ENCODE measurements around the gene DDX54. TPM values are rescaled to one million over a fixed set of nuclear protein-coding genes. Genes with fewer than 3 reads are reported as not detected.

DDX54 gene
- total RNA-seq, 1 donor from 2014 or later = 121 TPM

DNA sequence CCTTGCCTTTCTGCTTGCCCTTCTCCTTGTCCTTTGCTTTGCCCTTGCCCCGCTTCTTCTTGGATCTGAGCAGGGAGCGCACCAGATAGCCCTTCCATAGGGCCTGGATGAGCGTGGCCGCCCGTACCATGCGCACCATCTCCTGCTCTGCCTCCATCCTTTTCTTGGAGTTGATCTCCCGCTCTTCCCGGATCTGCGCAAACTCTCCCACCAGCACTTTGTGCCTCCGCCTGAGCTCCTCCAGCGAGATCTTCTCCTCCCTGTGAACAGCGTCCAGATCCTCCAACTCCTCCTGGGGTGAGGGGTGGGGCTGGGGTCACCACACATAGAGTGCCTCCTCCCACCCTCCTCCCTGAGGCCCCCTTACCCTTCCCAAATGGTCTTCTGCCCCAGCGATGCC lies 10.3 kb upstream of the DDX54 start:
- no peak overlapping the region for H3K27ac Mint-ChIP-seq
- H3K4me1 Mint-ChIP-seq (ENCODE audit: low read depth) = peaks cover 12% of the 10 kb centered on the region
- intact Hi-C loops (cut with micrococcal nuclease) = loop anchor here (5.0 kb wide), 1 partner anchor 117 kb away; no protein-coding TSS in a partner anchor
- no peak for DNase-seq (ENCODE audit: low spot score)
- H3K27me3 Mint-ChIP-seq (ENCODE audit: insufficient read depth) = no peaks in the 10 kb centered on the region
- peaks cover 14% of the 10 kb centered on the region for H3K36me3 Mint-ChIP-seq (ENCODE audit: low read depth)
- no peaks in the 10 kb centered on the region for H3K9me3 Mint-ChIP-seq
- H3K4me3 Mint-ChIP-seq = no peak overlapping the region

DNA sequence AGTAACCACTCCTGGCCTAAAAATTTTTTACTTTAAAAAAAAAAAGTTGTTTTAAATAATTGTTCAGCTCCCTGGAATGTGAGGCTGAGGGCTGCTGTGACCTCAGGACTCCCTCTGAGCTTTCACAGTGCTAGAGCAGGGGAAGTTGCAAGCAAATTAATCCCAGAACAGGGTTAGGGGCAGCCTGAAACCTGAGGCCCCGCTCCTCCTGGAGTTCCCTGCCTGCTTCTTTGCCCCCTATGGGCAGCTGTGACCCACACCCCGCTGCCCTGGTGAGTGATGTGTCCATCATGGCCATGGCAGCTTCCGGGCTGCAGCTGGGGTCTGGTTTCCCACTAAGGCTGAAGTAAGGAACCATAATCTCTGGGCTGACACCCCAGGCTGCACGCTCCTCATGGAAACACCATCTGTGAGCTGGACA lies 9.7 kb upstream of the DDX54 start:
- intact Hi-C loops (cut with micrococcal nuclease) = loop anchor here (5.0 kb wide), 1 partner anchor 117 kb away; no protein-coding TSS in a partner anchor
- H3K9me3 Mint-ChIP-seq = no peaks in the 10 kb centered on the region
- H3K36me3 Mint-ChIP-seq (ENCODE audit: low read depth) = peaks cover 14% of the 10 kb centered on the region
- H3K27ac Mint-ChIP-seq = no peak overlapping the region
- H3K27me3 Mint-ChIP-seq (ENCODE audit: insufficient read depth) = no peaks in the 10 kb centered on the region
- H3K4me1 Mint-ChIP-seq (ENCODE audit: low read depth) = peaks cover 15% of the 10 kb centered on the region
- no peak overlapping the region for H3K4me3 Mint-ChIP-seq
- no peak for DNase-seq (ENCODE audit: low spot score)

DNA sequence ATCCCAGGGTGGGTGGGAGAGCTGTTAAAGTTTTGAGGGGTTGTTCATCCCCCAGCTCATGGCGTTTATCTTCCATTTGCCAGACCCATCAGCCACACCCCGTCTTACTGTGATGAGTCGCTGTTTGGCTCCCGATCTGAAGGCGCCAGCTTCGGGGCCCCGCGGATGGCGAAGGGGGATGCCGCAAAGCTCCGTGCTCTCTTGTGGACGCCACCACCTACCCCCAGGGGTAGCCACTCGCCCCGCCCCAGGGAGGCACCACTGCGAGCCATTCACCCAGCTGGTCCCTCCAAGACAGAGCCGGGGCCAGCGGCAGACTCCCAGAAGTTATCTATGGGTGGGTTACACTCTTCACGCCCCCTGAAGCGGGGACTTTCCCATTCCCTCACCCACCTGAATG lies 5.9 kb upstream of the DDX54 start:
- H3K27me3 Mint-ChIP-seq (ENCODE audit: insufficient read depth) = no peaks in the 10 kb centered on the region
- peaks cover 25% of the 10 kb centered on the region for H3K4me1 Mint-ChIP-seq (ENCODE audit: low read depth)
- no peak overlapping the region for H3K4me3 Mint-ChIP-seq
- no peaks in the 10 kb centered on the region for H3K9me3 Mint-ChIP-seq
- no peak for DNase-seq (ENCODE audit: low spot score)
- intact Hi-C loops (cut with micrococcal nuclease) = no loop called here
- no peak overlapping the region for H3K27ac Mint-ChIP-seq
- peaks cover 26% of the 10 kb centered on the region for H3K36me3 Mint-ChIP-seq (ENCODE audit: low read depth)

DNA sequence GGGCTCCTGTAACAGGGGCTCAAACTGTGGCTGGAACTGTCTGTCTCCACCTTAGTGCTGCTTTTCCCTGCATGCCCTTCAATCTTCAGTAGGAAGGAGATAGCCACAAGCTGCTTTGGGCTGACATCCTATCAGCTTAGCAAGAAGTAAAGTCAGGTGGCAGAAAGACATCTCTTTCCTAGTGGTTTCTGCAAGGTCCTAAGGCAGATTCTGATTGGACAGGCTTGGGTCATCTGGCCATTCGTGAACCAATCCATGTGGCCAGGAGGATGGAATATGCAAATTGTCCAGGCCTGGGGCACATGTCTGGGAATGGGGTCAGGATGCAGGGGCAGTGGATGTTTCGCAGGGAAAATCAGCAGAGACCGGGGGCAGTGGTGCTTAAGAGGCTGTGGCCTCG lies 5.5 kb upstream of the DDX54 start:
- H3K36me3 Mint-ChIP-seq (ENCODE audit: low read depth) = peaks cover 26% of the 10 kb centered on the region
- peaks cover 27% of the 10 kb centered on the region for H3K4me1 Mint-ChIP-seq (ENCODE audit: low read depth)
- DNase-seq (ENCODE audit: low spot score) = no peak
- no peaks in the 10 kb centered on the region for H3K9me3 Mint-ChIP-seq
- H3K27me3 Mint-ChIP-seq (ENCODE audit: insufficient read depth) = no peaks in the 10 kb centered on the region
- H3K4me3 Mint-ChIP-seq = no peak overlapping the region
- no peak overlapping the region for H3K27ac Mint-ChIP-seq
- intact Hi-C loops (cut with micrococcal nuclease) = no loop called here

DNA sequence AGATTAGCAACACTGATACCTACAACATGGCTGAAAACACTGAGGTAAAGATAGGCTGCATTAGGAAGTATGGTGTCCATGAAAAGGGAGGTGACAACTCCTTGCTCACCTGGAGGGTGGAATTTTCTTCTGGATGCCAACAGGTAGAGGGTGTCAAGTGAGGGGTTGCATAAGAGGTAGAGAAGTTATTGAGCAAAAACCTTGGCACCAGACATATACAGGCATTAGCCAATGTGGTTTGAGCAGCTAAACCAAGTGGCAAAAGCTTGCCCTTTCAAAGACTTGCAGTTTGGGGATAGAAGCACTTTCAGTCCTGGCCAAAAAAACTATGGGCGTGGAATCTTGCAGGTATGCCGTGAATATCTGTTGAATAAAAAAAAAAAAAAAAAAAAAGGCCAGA lies 4.1 kb upstream of the DDX54 start:
- Mint-ChIP-seq H3K36me3 (ENCODE audit: low read depth) (peaks cover 26% of the 10 kb centered on the region), H3K27ac (no peak overlapping the region), H3K4me3 (no peak overlapping the region), H3K4me1 (ENCODE audit: low read depth) (peaks cover 27% of the 10 kb centered on the region), H3K27me3 (ENCODE audit: insufficient read depth) (no peaks in the 10 kb centered on the region), H3K9me3 (no peaks in the 10 kb centered on the region)
- intact Hi-C loops (cut with micrococcal nuclease) = loop anchor here (10.0 kb wide), 1 partner anchor 775 kb away; the partner anchor contains the start of gene RBM19
- no peak for DNase-seq (ENCODE audit: low spot score)

DNA sequence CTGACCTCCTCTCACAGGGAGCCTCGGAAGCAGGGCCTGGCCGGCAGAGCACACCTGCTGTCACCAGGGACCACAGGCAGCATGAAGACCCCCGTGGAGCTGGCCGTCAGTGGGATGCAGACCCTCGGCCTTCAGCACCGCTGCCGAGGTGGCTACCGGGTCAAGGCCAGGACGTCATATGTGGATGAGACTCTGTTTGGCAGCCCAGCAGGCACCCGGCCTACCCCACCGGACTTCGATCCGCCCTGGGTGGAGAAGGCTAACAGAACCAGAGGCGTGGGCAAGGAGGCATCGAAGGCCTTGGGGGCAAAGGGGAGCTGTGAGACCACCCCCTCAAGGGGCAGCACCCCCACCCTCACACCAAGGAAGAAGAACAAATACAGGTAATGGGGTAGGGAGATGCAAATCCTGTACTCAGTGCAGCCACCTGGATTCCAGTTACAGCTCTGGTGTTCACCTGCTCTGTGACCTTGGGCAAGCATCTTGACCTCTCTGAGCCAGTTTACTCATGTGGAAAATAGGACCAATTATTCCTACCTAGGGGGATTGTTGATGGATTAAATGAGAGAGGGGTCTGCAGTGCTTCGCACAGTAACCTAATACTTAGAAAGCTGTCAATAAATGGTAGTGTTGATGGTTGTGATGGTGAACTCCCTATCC lies 1.5 kb upstream of the DDX54 start:
- peak overlapping the region; percentile 89 for H3K27ac Mint-ChIP-seq
- H3K4me3 Mint-ChIP-seq = peak overlapping the region; percentile 92
- intact Hi-C loops (cut with micrococcal nuclease) = loop anchor here (10.0 kb wide), 1 partner anchor 778 kb away; the partner anchor contains the start of gene RBM19
- peaks cover 32% of the 10 kb centered on the region for H3K4me1 Mint-ChIP-seq (ENCODE audit: low read depth)
- no peak for DNase-seq (ENCODE audit: low spot score)
- no peaks in the 10 kb centered on the region for H3K9me3 Mint-ChIP-seq
- peaks cover 25% of the 10 kb centered on the region for H3K36me3 Mint-ChIP-seq (ENCODE audit: low read depth)
- no peaks in the 10 kb centered on the region for H3K27me3 Mint-ChIP-seq (ENCODE audit: insufficient read depth)

DNA sequence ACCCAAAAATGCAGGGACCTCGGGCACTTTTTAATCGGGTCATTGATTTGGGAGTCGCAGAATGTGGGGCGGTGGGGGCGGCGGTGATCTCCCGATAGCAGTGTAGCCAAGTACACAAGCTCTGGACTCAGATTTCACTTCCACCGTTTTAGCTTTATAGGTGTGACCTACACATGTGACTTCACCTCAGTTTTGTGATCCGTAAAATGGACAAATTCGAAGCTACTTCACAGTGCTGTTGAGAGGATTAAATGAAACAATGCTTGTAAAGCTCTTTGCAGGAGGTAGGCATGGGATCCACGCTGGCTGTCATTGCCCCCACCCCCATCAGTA lies 721 bp upstream of the DDX54 start:
- intact Hi-C loops (cut with micrococcal nuclease) = loop anchor here (10.0 kb wide), 1 partner anchor 779 kb away; the partner anchor contains the start of gene RBM19

DNA sequence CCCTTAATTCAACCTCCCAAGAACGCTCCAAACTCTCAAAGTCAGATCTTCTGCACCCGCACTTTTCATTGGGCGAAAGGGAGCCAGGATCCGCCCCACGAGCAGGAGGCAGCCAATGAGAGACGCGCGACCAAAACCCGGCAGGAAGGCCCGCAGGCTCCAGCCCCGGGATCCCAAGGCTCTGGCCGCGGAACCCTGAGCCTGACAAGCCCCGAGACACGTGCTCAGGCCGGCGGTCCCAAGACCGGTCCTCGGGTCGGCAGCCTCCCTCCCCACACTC lies 438 bp downstream of the DDX54 start:
- H3K4me1 Mint-ChIP-seq (ENCODE audit: low read depth) = peaks cover 31% of the 10 kb centered on the region
- H3K9me3 Mint-ChIP-seq = no peaks in the 10 kb centered on the region
- intact Hi-C loops (cut with micrococcal nuclease) = loop anchor here (1.0 to 10.0 kb wide), 8 partner anchors 11 to 780 kb away; partner anchors contain the start of genes OAS2, PLBD2, RBM19 and SLC8B1
- peak overlapping the region; percentile 92 for H3K27ac Mint-ChIP-seq
- peak overlapping the region; percentile 92 for H3K4me3 Mint-ChIP-seq
- peak; percentile 85 for DNase-seq (ENCODE audit: low spot score)
- no peaks in the 10 kb centered on the region for H3K27me3 Mint-ChIP-seq (ENCODE audit: insufficient read depth)
- peaks cover 28% of the 10 kb centered on the region for H3K36me3 Mint-ChIP-seq (ENCODE audit: low read depth)

More for the DNA sequence above, 721 bp upstream of the DDX54 start:
- no peak for DNase-seq (ENCODE audit: low spot score)
- peak overlapping the region; percentile 92 for H3K4me3 Mint-ChIP-seq
- H3K27ac Mint-ChIP-seq = peak overlapping the region; percentile 89
- H3K4me1 Mint-ChIP-seq (ENCODE audit: low read depth) = peaks cover 34% of the 10 kb centered on the region
- no peaks in the 10 kb centered on the region for H3K9me3 Mint-ChIP-seq
- H3K27me3 Mint-ChIP-seq (ENCODE audit: insufficient read depth) = no peaks in the 10 kb centered on the region
- H3K36me3 Mint-ChIP-seq (ENCODE audit: low read depth) = peaks cover 21% of the 10 kb centered on the region

DNA sequence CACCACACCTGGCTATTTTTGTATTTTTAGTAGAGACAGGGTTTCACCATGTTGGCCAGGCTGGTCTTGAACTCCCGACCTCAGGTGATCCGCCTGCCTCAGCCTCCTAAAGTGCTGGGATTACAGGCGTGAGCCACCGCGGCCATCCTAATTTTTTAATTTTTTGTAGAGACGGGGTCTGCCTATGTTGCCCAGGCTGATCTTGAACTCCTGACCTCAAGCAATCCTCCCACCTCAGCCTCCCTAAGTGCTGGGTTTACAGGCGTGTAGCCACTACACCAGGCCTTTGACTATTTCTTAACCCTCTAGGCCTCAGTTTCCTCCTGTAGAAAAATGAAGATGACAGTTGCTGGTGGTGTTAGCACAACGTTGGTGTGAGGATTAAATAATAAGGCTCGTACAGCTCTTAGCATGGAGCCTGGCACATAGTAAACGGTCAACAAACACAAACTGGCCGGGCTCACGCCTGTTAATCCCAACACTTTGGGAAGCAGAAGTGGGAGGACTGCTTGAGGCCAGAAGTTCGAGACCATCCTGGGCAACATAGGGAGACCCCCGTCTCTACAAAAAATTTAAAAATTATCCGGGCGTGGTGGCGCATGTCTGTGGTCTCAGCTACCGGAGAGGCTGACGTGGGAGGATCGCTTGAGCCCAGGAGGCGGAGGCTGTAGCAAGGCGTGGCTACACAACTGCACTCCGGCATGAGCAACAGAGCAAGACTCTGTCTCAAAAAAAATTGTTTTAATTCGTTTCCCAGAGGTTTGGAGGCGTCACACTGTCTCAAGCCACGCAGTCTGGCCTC lies 979 bp downstream of the DDX54 start:
- intact Hi-C loops (cut with micrococcal nuclease) = loop anchor here (1.0 to 10.0 kb wide), 4 partner anchors 10 to 781 kb away; partner anchors contain the start of gene RBM19
- peak overlapping the region; percentile 92 for H3K4me3 Mint-ChIP-seq

DNA sequence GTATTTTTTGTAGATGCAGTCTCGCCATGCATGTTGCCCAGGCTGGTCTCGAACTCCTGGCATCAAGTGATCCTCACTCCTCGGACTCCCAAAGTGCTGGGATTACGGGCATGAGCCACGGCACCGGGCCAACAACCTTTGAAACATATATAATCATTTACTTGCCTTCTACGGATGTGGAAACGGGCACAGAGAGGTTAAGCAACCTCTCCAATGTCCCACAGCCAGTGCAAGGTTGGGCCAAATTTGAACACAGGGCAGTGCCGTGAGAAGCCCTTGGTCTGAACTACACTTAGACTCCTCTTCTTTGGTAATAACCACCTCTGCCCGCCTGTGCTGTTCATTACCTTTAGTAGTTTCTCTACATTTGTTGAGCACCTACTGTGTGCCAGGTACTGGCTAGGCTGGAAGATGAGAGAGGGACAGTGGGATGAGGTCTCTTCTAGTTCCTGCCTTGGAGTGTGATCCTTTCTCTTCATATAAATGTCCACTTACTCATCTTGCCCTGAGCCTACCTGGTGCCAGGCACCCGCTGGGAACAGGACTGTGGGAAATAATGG lies 2.2 kb downstream of the DDX54 start:
- intact Hi-C loops (cut with micrococcal nuclease) = loop anchor here (10.0 kb wide), 1 partner anchor 782 kb away; the partner anchor contains the start of gene RBM19
- Mint-ChIP-seq H3K4me3 (peak overlapping the region; percentile 92), H3K27me3 (ENCODE audit: insufficient read depth) (no peaks in the 10 kb centered on the region), H3K27ac (no peak overlapping the region), H3K4me1 (ENCODE audit: low read depth) (peaks cover 31% of the 10 kb centered on the region), H3K9me3 (no peaks in the 10 kb centered on the region), H3K36me3 (ENCODE audit: low read depth) (peaks cover 38% of the 10 kb centered on the region)
- DNase-seq (ENCODE audit: low spot score) = no peak

More for the DNA sequence above, 979 bp downstream of the DDX54 start:
- DNase-seq (ENCODE audit: low spot score) = no peak
- Mint-ChIP-seq H3K36me3 (ENCODE audit: low read depth) (peaks cover 31% of the 10 kb centered on the region), H3K4me1 (ENCODE audit: low read depth) (peaks cover 31% of the 10 kb centered on the region), H3K9me3 (no peaks in the 10 kb centered on the region), H3K27ac (peak overlapping the region; percentile 92), H3K27me3 (ENCODE audit: insufficient read depth) (no peaks in the 10 kb centered on the region)

DNA sequence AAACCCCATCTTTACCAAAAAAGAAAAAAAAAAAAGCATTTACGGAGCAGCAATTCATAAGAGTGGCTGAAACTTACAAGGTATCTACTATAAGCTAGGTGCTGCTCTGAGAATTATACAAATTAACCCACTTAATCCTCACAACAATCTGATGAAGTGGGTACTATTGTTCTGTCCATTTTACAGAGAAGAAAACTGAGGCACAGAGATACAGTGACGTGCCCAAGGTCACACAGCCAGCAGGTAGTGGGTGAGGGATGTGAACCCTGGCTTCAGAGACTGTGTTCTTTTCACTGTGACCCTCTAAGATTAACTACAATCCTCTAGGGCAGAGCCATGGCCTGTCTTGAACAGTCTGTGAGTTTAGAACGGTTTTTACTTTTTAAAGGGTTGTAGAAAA lies 3.3 kb downstream of the DDX54 start:
- Mint-ChIP-seq H3K27ac (no peak overlapping the region), H3K27me3 (ENCODE audit: insufficient read depth) (no peaks in the 10 kb centered on the region), H3K36me3 (ENCODE audit: low read depth) (peaks cover 45% of the 10 kb centered on the region), H3K4me3 (no peak overlapping the region), H3K4me1 (ENCODE audit: low read depth) (peaks cover 23% of the 10 kb centered on the region), H3K9me3 (no peaks in the 10 kb centered on the region)
- intact Hi-C loops (cut with micrococcal nuclease) = loop anchor here (10.0 kb wide), 1 partner anchor 783 kb away; the partner anchor contains the start of gene RBM19
- no peak for DNase-seq (ENCODE audit: low spot score)

DNA sequence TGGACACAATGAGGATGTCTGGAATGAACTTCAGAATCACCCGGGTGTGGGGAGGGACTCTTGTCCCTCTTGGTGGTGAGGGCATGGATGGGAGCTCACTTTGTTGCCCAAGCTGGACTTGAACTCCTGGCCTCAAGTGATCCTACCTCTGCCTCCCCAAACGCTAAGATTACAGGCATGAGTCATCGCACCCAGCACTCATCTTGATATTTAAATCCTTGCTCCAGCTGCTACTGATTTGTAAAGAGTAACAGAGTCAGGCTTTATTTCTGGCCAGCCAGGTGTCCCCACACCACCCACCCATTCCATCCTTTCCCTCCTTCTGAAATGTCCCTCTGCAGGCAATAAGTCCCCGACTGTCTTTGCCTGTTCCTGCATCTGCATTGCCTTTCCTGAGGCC lies 4.9 kb downstream of the DDX54 start:
- Mint-ChIP-seq H3K4me1 (ENCODE audit: low read depth) (peaks cover 13% of the 10 kb centered on the region), H3K36me3 (ENCODE audit: low read depth) (peaks cover 50% of the 10 kb centered on the region), H3K9me3 (no peaks in the 10 kb centered on the region), H3K4me3 (no peak overlapping the region), H3K27ac (no peak overlapping the region), H3K27me3 (ENCODE audit: insufficient read depth) (no peaks in the 10 kb centered on the region)
- intact Hi-C loops (cut with micrococcal nuclease) = loop anchor here (10.0 kb wide), 1 partner anchor 784 kb away; the partner anchor contains the start of gene RBM19
- DNase-seq (ENCODE audit: low spot score) = no peak

DNA sequence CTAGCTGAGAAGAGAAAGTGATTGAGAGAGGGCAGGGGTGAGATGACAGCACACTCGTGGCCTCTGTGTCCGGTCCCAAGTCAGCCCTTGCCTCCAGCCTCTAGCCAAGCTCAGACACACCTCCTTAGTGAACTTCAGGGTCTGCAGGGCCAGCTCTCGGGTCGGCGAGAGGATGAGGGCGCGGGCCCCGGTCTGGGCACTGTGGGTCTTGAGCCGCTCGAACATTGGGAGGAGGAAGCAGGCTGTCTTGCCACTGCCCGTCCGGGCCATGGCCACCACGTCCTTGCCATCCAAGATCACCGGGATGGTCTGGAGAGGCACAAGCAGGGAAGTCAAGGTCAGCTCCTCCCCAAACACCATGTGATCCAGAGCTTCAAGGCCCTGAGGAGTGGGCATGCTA lies 6.3 kb downstream of the DDX54 start:
- H3K27me3 Mint-ChIP-seq (ENCODE audit: insufficient read depth) = no peaks in the 10 kb centered on the region
- H3K4me1 Mint-ChIP-seq (ENCODE audit: low read depth) = peaks cover 17% of the 10 kb centered on the region
- no peak overlapping the region for H3K27ac Mint-ChIP-seq
- no peaks in the 10 kb centered on the region for H3K9me3 Mint-ChIP-seq
- peaks cover 57% of the 10 kb centered on the region for H3K36me3 Mint-ChIP-seq (ENCODE audit: low read depth)
- no peak for DNase-seq (ENCODE audit: low spot score)
- intact Hi-C loops (cut with micrococcal nuclease) = no loop called here
- no peak overlapping the region for H3K4me3 Mint-ChIP-seq

All from activated T-helper 1 cell treated with anti-CD3 and anti-CD28 coated beads, Interleukin-12 subunit alpha, Interleukin-12 subunit beta, Interleukin-2, Interleukin-4 antibody, amounts not matched to agents 30 ng/mL and 10 ng/mL and 1 ng/mL, durations not matched to agents 14 hours and 24 hours and 36 hours (primary cell).